Astrocyte of the spinal cord (primary cell): ENCODE measurements around the gene OR6C4.
"Not testable (repeated sequence)": the region's sequence is repeated elsewhere in the genome, so short reads cannot be mapped to it uniquely, and the experiment has no call there.

Source experiments
- DNase-seq: peaks from one replicate; pipeline ENCODE4 v3.0.0; 2011; ENCODE audit warnings: low read depth, low spot score
- H3K4me3 ChIP-seq: 2 replicates; pipeline ENCODE4 v1.5.1; 2011; ENCODE audit warnings: low read depth, mild to moderate bottlenecking, low read length, moderate library complexity
- CTCF ChIP-seq: IDR thresholded peaks from 2 replicates; pipeline ENCODE4 v1.5.1; 2012; ENCODE audit warnings: low read depth, mild to moderate bottlenecking, low read length, inconsistent platforms
- in situ Hi-C: cut with HindIII; loops from 2 replicates; pipeline ENCODE4 v1.10.0; 2017; ENCODE audit warnings: low sequenced_read_pairs

Gene OR6C4

GRCh38 chr12:55554296-55554695, 4.9 kb downstream of the OR6C4 start:
- no peak overlapping the region for H3K4me3 ChIP-seq
- no peak for TF ChIP-seq CTCF
- DNase-seq, result no peak
- in situ Hi-C loops, result no loop called here

DNA sequence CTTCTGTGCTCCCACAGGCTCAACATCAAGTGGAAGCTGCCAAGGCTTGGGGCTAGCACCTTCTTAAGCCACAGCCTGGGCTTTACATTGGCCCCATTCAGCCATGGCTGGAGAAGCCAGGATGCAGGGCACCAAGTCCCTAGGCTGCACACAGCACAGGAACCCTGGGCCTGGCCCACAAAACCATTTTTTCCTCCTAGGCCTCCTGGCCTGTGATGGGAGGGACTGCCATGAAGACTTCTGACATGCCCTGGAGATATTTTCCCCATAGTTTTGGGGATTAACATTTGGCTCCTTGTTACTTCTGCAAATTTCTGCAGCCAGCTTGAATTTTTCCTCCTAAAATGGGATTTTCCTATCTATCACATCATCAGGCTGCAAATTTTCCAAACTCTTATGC, 20.7 kb downstream of the OR6C4 start:
- H3K4me3 ChIP-seq, DNase-seq, in situ Hi-C loops: not testable (repeated sequence)

DNA sequence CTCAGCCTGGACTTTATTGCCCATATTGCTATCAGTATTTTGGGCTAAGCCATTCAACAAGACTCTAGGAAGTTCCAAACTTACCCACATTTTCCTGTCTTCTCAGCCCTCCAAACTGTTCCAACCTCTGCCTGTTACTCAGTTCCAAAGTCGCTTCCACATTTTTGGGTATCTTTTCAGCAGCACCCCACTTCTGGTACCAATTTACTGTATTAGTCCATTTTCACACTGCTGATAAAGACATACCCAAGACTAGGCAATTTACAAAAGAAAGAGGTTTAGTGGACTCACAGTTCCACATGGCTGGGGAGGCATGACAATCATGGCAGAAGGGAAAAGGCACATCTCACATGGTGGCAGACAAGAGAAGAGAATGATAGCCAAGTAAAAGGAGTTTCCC, 21.3 kb downstream of the OR6C4 start:
- DNase-seq, in situ Hi-C loops, H3K4me3 ChIP-seq: not testable (repeated sequence)

GRCh38 chr12:55572168-55572567, 22.8 kb downstream of the OR6C4 start, which contains the start of gene OR2AP1:
TSS of gene OR2AP1 (plus strand) at chr12:55572468. CDS start at chr12:55574415, 1,947 bp downstream.
- in situ Hi-C loops, result no loop called here
- TF ChIP-seq CTCF, result no peak
- no peak for DNase-seq
- H3K4me3 ChIP-seq, result no peak within 1 kb of the TSS

DNA sequence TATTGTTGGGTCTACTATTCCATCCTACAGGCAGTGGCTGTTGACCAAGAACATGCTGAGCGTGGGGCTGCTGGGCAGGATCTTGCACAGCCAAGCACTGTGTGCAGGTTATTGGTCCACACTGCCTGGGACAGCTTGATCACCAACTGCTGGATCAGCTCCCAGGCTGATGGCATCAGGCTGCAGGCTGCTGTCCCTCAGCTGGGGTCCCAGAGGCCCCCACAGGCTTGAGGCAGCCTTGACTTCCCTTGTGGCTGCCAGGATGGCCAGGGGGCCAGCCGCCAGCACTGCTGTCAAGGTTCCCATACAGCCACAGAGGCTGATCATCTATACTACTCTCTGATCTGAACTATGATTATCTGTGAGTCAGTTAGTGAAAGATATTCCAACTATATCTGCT, 32.7 kb downstream of the OR6C4 start:
- TF ChIP-seq CTCF, result no peak

GRCh38 chr12:55585817-55586216, 36.4 kb downstream of the OR6C4 start:
- in situ Hi-C loops, result no loop called here
- H3K4me3 ChIP-seq, result no peak overlapping the region
- TF ChIP-seq CTCF, result no peak
- no peak for DNase-seq

More for the DNA sequence above, 32.7 kb downstream of the OR6C4 start:
- no peak overlapping the region for H3K4me3 ChIP-seq
- in situ Hi-C loops, result no loop called here
- DNase-seq, result no peak

DNA sequence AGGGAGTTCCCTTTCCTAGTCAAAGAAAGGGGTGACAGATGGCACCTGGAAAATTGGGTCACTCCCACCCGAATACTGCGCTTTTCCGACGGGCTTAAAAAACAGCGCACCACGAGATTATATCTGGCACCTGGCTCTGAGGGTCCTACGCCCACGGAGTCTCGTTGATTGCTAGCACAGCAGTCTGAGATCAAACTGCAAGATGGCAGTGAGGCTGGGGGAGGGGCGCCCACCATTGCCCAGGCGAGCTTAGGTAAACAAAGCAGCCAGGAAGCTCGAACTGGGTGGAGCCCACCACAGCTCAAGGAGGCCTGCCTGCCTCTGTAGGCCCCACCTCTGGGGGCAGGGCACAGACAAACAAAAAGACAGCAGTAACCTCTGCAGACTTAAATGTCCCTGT, 40.8 kb downstream of the OR6C4 start:
- in situ Hi-C loops, H3K4me3 ChIP-seq, DNase-seq: not testable (repeated sequence)
